HCT116 (cell line): Measurements from ENCODE around the gene TXNDC12.
"Not testable (repeated sequence)": the region's sequence is repeated elsewhere in the genome, so short reads cannot be mapped to it uniquely, and the experiment has no call there.

Source experiments
- EZH2 ChIP-seq: fragments of 200-600 bp; sonication (generic); IDR thresholded peaks from 2 replicates; pipeline ENCODE4 v1.6.1; 2017; ENCODE audit warnings: antibody characterized with exemption, mixed run types
- JUND ChIP-seq: IDR thresholded peaks from 2 replicates; pipeline ENCODE4 v1.6.1; 2012
- POLR2A ChIP-seq: IDR thresholded peaks from 2 replicates; pipeline ENCODE4 v1.7.0; 2011; ENCODE audit warnings: borderline replicate concordance; ENCODE audit not compliant: insufficient read depth, insufficient read length; ENCODE audit errors: extremely low read depth
- POLR2AphosphoS5 ChIP-seq: IDR thresholded peaks from 2 replicates; pipeline ENCODE4 v1.6.1; 2011; ENCODE audit warnings: mild to moderate bottlenecking, low read depth, low read length, moderate library complexity
- SP1 ChIP-seq: IDR thresholded peaks from 2 replicates; pipeline ENCODE4 v1.6.1; 2012; ENCODE audit warnings: low read depth
- ZFX ChIP-seq: fragments of 450-650 bp; IDR thresholded peaks from 2 replicates; pipeline ENCODE4 v1.6.1; 2017
- TF ChIP-seq, protein P1 (sequence below), 3 experiments: fragments of 200-600 bp in 1 of 3; sonication (generic) in 1 of 3; IDR thresholded peaks in 2 of 3; conservative IDR thresholded peaks in 1 of 3; 2 replicates each; pipeline ENCODE4 v1.5.1; 2012 to 2017; ENCODE audit warnings: low read depth in 2 of 3, low read length in 2 of 3, antibody characterized with exemption in 1 of 3, borderline replicate concordance in 1 of 3, control low read depth in 1 of 3, mild to moderate bottlenecking in 1 of 3, mixed read lengths in 1 of 3, mixed run types in 1 of 3, moderate library complexity in 1 of 3; ENCODE audit not compliant: insufficient read depth in 1 of 3
- TF ChIP-seq, protein P2 (sequence below): IDR thresholded peaks from 2 replicates; pipeline ENCODE4 v1.6.1; 2012; ENCODE audit warnings: low read depth

- not testable (repeated sequence) for TF ChIP-seq POLR2A, POLR2AphosphoS5, JUND, EZH2, ZFX, SP1
- TF ChIP-seq, protein P1, sequence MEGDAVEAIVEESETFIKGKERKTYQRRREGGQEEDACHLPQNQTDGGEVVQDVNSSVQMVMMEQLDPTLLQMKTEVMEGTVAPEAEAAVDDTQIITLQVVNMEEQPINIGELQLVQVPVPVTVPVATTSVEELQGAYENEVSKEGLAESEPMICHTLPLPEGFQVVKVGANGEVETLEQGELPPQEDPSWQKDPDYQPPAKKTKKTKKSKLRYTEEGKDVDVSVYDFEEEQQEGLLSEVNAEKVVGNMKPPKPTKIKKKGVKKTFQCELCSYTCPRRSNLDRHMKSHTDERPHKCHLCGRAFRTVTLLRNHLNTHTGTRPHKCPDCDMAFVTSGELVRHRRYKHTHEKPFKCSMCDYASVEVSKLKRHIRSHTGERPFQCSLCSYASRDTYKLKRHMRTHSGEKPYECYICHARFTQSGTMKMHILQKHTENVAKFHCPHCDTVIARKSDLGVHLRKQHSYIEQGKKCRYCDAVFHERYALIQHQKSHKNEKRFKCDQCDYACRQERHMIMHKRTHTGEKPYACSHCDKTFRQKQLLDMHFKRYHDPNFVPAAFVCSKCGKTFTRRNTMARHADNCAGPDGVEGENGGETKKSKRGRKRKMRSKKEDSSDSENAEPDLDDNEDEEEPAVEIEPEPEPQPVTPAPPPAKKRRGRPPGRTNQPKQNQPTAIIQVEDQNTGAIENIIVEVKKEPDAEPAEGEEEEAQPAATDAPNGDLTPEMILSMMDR (IDR thresholded peaks at IDR 0.05 in 2 of 3, conservative IDR thresholded peaks at IDR 0.05 in 1 of 3; ENCODE audit: borderline replicate concordance in 1 of 3, insufficient read depth in 1 of 3, low read depth in 2 of 3, low read length in 2 of 3), result not testable (repeated sequence)
- TF ChIP-seq, protein P2, sequence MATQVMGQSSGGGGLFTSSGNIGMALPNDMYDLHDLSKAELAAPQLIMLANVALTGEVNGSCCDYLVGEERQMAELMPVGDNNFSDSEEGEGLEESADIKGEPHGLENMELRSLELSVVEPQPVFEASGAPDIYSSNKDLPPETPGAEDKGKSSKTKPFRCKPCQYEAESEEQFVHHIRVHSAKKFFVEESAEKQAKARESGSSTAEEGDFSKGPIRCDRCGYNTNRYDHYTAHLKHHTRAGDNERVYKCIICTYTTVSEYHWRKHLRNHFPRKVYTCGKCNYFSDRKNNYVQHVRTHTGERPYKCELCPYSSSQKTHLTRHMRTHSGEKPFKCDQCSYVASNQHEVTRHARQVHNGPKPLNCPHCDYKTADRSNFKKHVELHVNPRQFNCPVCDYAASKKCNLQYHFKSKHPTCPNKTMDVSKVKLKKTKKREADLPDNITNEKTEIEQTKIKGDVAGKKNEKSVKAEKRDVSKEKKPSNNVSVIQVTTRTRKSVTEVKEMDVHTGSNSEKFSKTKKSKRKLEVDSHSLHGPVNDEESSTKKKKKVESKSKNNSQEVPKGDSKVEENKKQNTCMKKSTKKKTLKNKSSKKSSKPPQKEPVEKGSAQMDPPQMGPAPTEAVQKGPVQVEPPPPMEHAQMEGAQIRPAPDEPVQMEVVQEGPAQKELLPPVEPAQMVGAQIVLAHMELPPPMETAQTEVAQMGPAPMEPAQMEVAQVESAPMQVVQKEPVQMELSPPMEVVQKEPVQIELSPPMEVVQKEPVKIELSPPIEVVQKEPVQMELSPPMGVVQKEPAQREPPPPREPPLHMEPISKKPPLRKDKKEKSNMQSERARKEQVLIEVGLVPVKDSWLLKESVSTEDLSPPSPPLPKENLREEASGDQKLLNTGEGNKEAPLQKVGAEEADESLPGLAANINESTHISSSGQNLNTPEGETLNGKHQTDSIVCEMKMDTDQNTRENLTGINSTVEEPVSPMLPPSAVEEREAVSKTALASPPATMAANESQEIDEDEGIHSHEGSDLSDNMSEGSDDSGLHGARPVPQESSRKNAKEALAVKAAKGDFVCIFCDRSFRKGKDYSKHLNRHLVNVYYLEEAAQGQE, result not testable (repeated sequence)
Measured at GRCh38 chr1:52077277-52077676, 22.3 kb upstream of the TXNDC12 start.
